Central memory CD8-positive, alpha-beta T cell (primary cell): ENCODE data around the gene KLK7.

Source experiments
- ATAC-seq: fragments of 150-1000 bp; cut with Tn5 transposase; replicated peaks from 2 replicates; pipeline ENCODE4 v1.10.0; 2022; ENCODE audit warnings: mild to moderate bottlenecking, moderate FRiP score, moderate number of reproducible peaks; ENCODE audit not compliant: poor library complexity, severe bottlenecking; ENCODE audit errors: extremely low read depth
- DNase-seq, 2 donors: peaks; one replicate each; pipeline ENCODE4 v3.0.0; 2021; ENCODE audit warnings: low spot score in 2 of 2
- H3K27ac Mint-ChIP-seq: one replicate; pipeline ENCODE4 v1.8.0; 2022; ENCODE audit warnings: low read depth, mild to moderate bottlenecking, moderate library complexity, mixed read lengths
- H3K27me3 Mint-ChIP-seq: one replicate; pipeline ENCODE4 v1.8.0; 2022; ENCODE audit warnings: mixed read lengths
- H3K36me3 Mint-ChIP-seq: one replicate; pipeline ENCODE4 v1.8.0; 2022; ENCODE audit warnings: mild to moderate bottlenecking, moderate library complexity, mixed read lengths; ENCODE audit not compliant: insufficient read depth
- H3K4me1 Mint-ChIP-seq: one replicate; pipeline ENCODE4 v1.8.0; 2022; ENCODE audit warnings: mixed read lengths
- H3K4me3 Mint-ChIP-seq: one replicate; pipeline ENCODE4 v1.8.0; 2022; ENCODE audit warnings: mild to moderate bottlenecking, moderate library complexity, mixed read lengths
- H3K9me3 Mint-ChIP-seq: one replicate; pipeline ENCODE4 v1.8.0; 2022; ENCODE audit warnings: mixed read lengths

KLK7 gene

GRCh38 chr19:51022526-51022925, 38.8 kb upstream of the KLK7 start:
- Mint-ChIP-seq H3K36me3 (no peaks in the 10 kb centered on the region), H3K27ac (no peak overlapping the region), H3K9me3 (no peaks in the 10 kb centered on the region), H3K4me1 (peaks cover 18% of the 10 kb centered on the region), H3K4me3 (no peak overlapping the region), H3K27me3 (peaks cover 82% of the 10 kb centered on the region)
- no peak for DNase-seq
- ATAC-seq = no peak

DNA sequence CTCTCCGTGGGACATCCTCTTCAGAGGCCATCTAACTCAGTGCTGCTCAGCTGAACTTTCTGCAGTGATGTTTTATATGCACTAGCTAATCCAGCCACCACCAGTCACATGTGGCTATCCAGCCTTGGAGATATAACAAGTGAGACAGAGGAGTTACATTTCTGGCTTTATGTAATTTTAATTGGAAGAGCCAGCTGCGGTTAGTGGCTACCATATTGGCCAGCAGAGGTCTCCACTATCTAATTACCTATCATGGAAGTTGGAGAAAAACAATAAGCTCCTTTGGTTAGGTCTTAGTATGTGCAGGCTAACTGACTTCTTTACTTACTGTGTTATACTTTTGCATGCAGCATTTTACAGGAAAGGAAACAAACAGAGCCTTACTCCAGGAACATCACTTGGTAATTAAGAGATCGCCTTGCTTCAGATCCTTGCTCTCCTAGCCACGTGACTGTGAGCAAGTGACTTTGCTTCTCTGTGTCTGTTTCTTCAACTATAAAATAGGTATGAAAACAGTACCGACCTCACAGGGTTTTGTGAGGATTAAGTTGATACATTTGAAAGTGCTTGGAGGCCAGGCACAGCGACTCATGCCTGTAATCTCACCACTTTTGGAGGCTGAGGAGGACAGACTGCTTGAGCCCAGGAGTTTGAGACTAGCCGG, 37.4 kb upstream of the KLK7 start:
- H3K4me1 Mint-ChIP-seq = peaks cover 27% of the 10 kb centered on the region

DNA sequence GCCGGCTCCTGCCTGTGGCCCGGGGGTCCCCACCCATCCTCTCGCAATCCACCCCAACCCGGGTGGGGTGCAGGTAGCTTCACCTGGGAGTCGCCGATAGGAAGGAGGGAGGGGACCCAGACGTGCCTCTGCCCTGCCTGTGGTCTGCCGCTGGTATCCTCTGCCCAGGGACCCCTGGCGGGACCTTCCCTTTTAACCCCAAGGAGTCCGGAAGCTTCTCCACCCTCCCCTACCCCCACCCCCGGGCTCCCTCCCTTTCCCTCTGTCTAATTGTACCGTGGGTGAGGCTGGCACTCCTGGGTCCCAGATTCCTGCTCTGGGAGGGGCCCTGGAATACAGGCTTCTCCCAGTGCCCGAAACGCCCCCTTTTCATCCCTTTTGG, 35.8 kb upstream of the KLK7 start, which contains the start of gene KLK10:
TSS of gene KLK10 (minus strand) at position 166 of the 382 bp plus-strand sequence. CDS start 579 bp downstream, outside the sequence.
- no peak for DNase-seq
- Mint-ChIP-seq H3K27me3 (peaks cover 82% of the 10 kb centered on the region), H3K36me3 (no peaks in the 10 kb centered on the region), H3K4me3 (peak within 1 kb of the TSS; percentile 73), H3K9me3 (no peaks in the 10 kb centered on the region), H3K27ac (peak within 1 kb of the TSS; percentile 5), H3K4me1 (peaks cover 27% of the 10 kb centered on the region)
- no peak for ATAC-seq

More for the DNA sequence above, 37.4 kb upstream of the KLK7 start:
- H3K27me3 Mint-ChIP-seq = peaks cover 82% of the 10 kb centered on the region
- no peaks in the 10 kb centered on the region for H3K36me3 Mint-ChIP-seq
- DNase-seq = no peak
- no peak overlapping the region for H3K4me3 Mint-ChIP-seq
- no peaks in the 10 kb centered on the region for H3K9me3 Mint-ChIP-seq
- H3K27ac Mint-ChIP-seq = no peak overlapping the region
- ATAC-seq = no peak

GRCh38 chr19:51018745-51019543, 35.2 kb upstream of the KLK7 start:
- Mint-ChIP-seq H3K36me3 (no peaks in the 10 kb centered on the region), H3K27me3 (peaks cover 82% of the 10 kb centered on the region), H3K4me1 (peaks cover 27% of the 10 kb centered on the region), H3K27ac (no peak overlapping the region), H3K4me3 (peak overlapping the region; percentile 73), H3K9me3 (no peaks in the 10 kb centered on the region)
- ATAC-seq (no peak), DNase-seq (no peak)

- peak overlapping the region; percentile 65 for H3K4me3 Mint-ChIP-seq
Measured at GRCh38 chr19:51016798-51017683, 33.3 kb upstream of the KLK7 start.

DNA sequence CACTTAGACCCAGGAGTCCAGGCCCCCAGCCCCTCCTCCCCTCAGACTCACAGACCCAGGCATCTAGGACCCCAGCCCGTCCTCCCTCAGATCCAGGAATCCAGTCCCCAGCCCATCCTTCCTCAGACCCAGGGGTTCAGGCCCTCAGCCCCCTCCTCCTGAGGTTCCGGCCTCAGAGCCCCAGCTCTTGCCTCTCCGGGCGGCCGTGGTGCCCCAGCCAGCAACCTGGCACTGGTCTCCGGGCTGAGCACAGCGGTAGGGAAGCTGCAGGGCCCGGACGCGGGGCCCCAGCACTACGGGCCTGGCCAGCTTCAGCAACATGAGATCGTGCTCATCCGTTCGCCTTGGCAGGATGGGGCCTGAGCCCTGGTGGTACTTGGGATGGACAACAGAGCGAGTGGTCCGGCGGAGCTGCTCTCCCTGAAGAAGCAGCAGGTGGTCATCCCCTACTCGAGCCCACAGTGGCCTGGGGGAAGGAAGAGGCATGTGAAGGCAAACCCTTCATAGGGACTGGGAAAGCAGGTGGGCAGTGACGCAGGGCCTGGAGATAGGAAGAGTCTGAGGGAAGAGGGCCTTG, 32.1 kb upstream of the KLK7 start:
- ATAC-seq = no peak
- Mint-ChIP-seq H3K27me3 (peaks cover 86% of the 10 kb centered on the region), H3K4me3 (peak overlapping the region; percentile 25)

More at GRCh38 chr19:51016798-51017683, 33.3 kb upstream of the KLK7 start:
- Mint-ChIP-seq H3K36me3 (no peaks in the 10 kb centered on the region), H3K27me3 (peaks cover 81% of the 10 kb centered on the region), H3K27ac (no peak overlapping the region), H3K4me1 (peaks cover 27% of the 10 kb centered on the region), H3K9me3 (no peaks in the 10 kb centered on the region)
- no peak for DNase-seq
- no peak for ATAC-seq

DNA sequence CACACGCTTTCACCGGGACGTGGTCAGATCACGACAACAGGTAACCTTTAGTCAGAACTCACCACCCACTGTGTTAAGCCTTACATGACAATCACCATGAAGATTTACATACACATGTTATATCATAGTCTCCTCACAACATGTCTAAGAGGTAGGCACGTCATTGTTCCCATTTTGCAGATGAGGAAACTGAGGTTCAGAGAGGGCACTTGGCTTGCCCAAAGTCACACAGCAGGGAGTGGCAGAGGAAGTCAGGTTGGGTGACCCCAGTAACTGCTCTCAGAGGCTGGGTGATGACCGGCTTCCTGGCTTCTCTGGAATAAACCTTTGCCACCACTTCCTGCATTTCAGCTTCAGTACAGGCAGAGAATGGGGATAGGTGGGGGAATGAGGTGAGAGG, 30.5 kb upstream of the KLK7 start:
- Mint-ChIP-seq H3K4me1 (peaks cover 21% of the 10 kb centered on the region), H3K36me3 (no peaks in the 10 kb centered on the region), H3K4me3 (no peak overlapping the region), H3K27me3 (peaks cover 90% of the 10 kb centered on the region), H3K9me3 (no peaks in the 10 kb centered on the region), H3K27ac (no peak overlapping the region)
- ATAC-seq (no peak), DNase-seq (no peak)

More for the DNA sequence above, 32.1 kb upstream of the KLK7 start:
- H3K4me1 Mint-ChIP-seq = peaks cover 27% of the 10 kb centered on the region
- no peak for DNase-seq
- no peaks in the 10 kb centered on the region for H3K9me3 Mint-ChIP-seq
- H3K36me3 Mint-ChIP-seq = no peaks in the 10 kb centered on the region
- no peak overlapping the region for H3K27ac Mint-ChIP-seq

DNA sequence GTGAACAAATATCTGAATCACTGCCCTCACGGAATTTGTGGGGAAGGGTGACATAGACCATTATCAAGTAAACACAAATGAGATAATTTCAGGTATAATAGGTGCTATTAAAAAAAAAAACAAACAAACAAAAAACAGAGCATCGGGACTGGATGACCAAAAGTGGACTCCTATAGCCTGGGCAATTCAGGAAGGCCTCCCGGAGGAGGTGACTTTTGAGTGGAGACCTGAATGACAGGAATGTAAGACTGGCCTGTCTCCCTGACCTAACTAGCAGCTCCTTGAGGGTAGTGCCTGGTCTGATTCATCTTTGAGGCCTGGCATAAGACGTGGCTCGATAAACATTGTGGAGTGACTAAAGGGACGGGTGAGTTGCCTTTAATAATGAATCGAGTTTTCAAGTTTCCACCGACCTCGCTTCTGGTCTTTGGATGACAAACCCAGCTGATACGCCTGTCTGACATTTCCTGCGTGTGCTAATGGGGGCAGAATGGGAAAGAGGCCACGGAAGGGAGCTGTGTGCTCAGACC, 29.0 kb upstream of the KLK7 start:
- Mint-ChIP-seq H3K36me3 (no peaks in the 10 kb centered on the region), H3K4me1 (peaks cover 10% of the 10 kb centered on the region), H3K9me3 (no peaks in the 10 kb centered on the region), H3K27me3 (peaks cover 83% of the 10 kb centered on the region), H3K4me3 (no peak overlapping the region), H3K27ac (no peak overlapping the region)
- no peak for DNase-seq
- no peak for ATAC-seq

DNA sequence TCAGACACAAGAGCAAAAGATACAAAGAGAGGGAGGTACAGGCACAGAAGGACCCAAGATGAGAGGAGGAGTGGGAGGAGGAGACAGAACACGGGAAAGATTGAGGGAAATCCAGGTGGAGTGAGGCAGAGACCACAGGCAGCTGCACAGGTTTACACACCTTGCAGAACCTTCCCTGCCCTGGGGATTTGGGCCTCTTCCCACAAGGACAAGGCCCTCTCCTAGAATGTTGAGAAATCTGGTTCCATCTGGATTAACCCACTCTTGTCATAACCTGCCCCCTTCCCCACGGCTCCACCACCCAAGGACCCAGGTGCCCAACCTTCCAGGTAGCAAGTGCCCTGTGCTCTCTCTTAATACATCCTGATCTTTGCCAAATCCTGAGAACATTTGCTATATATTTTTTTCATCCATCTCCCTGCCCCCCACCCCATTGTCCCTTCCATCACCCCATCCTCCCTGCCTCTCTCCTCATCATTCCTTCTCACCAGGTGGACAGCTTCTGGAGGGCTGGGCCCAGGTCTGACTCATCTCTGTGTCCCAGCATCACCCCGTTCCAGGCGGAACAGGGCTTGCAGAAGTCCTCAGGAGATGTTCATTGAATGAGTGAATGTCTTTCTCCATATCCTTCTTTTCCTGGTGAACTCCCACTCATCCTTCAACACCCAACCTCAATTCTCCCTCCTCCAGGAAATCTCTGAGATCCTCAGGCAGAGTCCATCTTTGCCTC, 26.5 kb upstream of the KLK7 start:
- DNase-seq (no peak), ATAC-seq (no peak)
- Mint-ChIP-seq H3K27me3 (peaks cover 73% of the 10 kb centered on the region), H3K36me3 (no peaks in the 10 kb centered on the region), H3K4me3 (no peak overlapping the region), H3K9me3 (no peaks in the 10 kb centered on the region), H3K4me1 (no peaks in the 10 kb centered on the region), H3K27ac (no peak overlapping the region)

DNA sequence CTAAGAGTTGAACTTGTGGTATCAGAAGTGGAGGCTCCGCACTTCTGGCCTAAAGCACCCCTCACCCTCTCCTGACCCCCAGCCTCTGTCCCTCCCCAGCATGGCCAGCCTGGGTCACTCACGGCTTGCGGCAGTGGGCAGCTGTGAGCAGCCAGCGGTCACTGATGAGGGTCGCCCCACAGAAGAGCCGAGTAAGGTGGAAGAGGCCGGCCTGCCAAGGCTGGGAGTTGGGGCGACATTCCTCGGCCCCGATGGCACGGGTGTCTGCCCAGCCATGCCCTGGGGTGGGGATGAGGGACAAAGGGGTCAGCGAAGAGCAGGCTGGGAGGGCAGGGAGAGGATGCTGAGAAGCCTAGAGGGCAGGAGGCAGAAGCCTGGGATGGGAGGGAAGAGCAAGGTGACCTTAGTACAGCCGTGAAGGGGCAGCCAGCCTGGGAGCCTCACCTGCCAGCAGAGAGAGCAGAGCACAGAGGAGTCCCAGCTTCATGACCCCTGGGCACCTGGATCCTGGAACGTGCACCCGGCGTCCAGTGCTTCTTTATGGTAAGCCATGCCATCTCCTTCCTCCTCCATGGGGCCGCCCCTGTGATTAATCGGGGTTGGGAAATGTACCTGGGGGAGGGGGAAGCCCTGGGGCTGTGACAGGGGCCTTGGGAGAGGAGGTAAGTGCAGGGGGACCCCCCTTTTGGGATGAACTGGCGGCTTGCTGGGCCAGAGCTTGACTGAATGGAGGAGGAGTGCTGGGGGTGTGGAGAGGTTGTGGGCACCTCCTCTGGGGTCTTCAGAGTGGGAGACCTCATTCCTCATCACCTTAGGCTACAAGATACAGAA, 25.6 kb upstream of the KLK7 start:
- Mint-ChIP-seq H3K36me3 (no peaks in the 10 kb centered on the region), H3K4me3 (no peak overlapping the region), H3K4me1 (no peaks in the 10 kb centered on the region), H3K9me3 (no peaks in the 10 kb centered on the region), H3K27ac (no peak overlapping the region), H3K27me3 (peaks cover 66% of the 10 kb centered on the region)
- no peak for ATAC-seq
- DNase-seq = no peak

GRCh38 chr19:51007488-51007887, 23.8 kb upstream of the KLK7 start:
- Mint-ChIP-seq H3K4me3 (no peak overlapping the region), H3K9me3 (no peaks in the 10 kb centered on the region), H3K36me3 (no peaks in the 10 kb centered on the region), H3K27ac (no peak overlapping the region), H3K4me1 (no peaks in the 10 kb centered on the region), H3K27me3 (peaks cover 66% of the 10 kb centered on the region)
- ATAC-seq (no peak), DNase-seq (no peak)
